ENCODE data around the gene MPO.

- TF ChIP-seq, protein P1, sequence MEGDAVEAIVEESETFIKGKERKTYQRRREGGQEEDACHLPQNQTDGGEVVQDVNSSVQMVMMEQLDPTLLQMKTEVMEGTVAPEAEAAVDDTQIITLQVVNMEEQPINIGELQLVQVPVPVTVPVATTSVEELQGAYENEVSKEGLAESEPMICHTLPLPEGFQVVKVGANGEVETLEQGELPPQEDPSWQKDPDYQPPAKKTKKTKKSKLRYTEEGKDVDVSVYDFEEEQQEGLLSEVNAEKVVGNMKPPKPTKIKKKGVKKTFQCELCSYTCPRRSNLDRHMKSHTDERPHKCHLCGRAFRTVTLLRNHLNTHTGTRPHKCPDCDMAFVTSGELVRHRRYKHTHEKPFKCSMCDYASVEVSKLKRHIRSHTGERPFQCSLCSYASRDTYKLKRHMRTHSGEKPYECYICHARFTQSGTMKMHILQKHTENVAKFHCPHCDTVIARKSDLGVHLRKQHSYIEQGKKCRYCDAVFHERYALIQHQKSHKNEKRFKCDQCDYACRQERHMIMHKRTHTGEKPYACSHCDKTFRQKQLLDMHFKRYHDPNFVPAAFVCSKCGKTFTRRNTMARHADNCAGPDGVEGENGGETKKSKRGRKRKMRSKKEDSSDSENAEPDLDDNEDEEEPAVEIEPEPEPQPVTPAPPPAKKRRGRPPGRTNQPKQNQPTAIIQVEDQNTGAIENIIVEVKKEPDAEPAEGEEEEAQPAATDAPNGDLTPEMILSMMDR (IDR thresholded peaks at IDR 0.05) = no peak
- no peak for TF ChIP-seq POLR2AphosphoS5 (IDR thresholded peaks at IDR 0.05)
Measured at GRCh38 chr17:58224315-58224714, 56.4 kb downstream of the MPO start.
